ENCODE results near the gene FOXJ3. TPM values are rescaled to one million over a fixed set of nuclear protein-coding genes. Genes with fewer than 3 reads are reported as not detected.
A peak's percentile ranks its signal among the peaks of the same experiment; 100 is the strongest.

The FOXJ3 gene
- total and polyA plus RNA-seq, 2 donors (not counting 1 experiment from before 2014, with no cell fraction given), result 22.6 to 29.5 TPM

GRCh38 chr1:42219627-42220026 is 115.4 kb downstream of the FOXJ3 start:
- Histone ChIP-seq H3K9ac (ENCODE audit: insufficient read depth, low read length) (no peak overlapping the region), H3K4me1 (ENCODE audit: control insufficient read depth, extremely low read depth, insufficient read depth, low read length) (peaks cover under 1% of the 10 kb centered on the region), H3K27me3 (ENCODE audit: control insufficient read depth, insufficient read depth, low read length) (no peaks in the 10 kb centered on the region), H3K36me3 (ENCODE audit: control insufficient read depth, insufficient read depth, low read length) (peaks cover 1% of the 10 kb centered on the region), H3K27ac (ENCODE audit: insufficient read depth, low read length) (no peak overlapping the region), H3K4me3 (replicated peaks in 1 of 4; ENCODE audit: control extremely low read depth in 1 of 4, insufficient read depth in 1 of 4, low read depth in 3 of 4, low read length in 4 of 4) (no peak overlapping the region), H2AFZ (ENCODE audit: low read length) (no peak overlapping the region), H4K20me1 (ENCODE audit: control insufficient read depth, extremely low read depth, insufficient read depth, low read length) (no peaks in the 10 kb centered on the region), H3K79me2 (ENCODE audit: control insufficient read depth, insufficient read depth, low read length) (peaks cover 2% of the 10 kb centered on the region), H3K4me2 (ENCODE audit: extremely low read depth, insufficient read depth, low read length) (no peak overlapping the region), H3K9me3 (ENCODE audit: control insufficient read depth, insufficient read depth, low read depth, low read length) (no peaks in the 10 kb centered on the region)
- TF ChIP-seq CTCF (conservative IDR thresholded peaks at IDR 0.05 in 1 of 2, IDR thresholded peaks at IDR 0.05 in 1 of 2; ENCODE audit: low read depth in 1 of 2, low read length in 2 of 2) (no peak), EZH2 (IDR thresholded peaks at IDR 0.05; ENCODE audit: low read length, missing control alignments) (no peak)
- no peak for DNase-seq (ENCODE audit: low read depth in 2 of 2)

GRCh38 chr1:42214447-42214871 is 120.6 kb downstream of the FOXJ3 start:
- no peaks in the 10 kb centered on the region for H3K27me3 ChIP-seq (ENCODE audit: control insufficient read depth, insufficient read depth, low read length)
- H3K36me3 ChIP-seq (ENCODE audit: control insufficient read depth, insufficient read depth, low read length), result no peaks in the 10 kb centered on the region
- peak; percentile 79 to 87 for DNase-seq (ENCODE audit: low read depth in 2 of 2)
- peak overlapping the region; percentile 2 for H3K4me2 ChIP-seq (ENCODE audit: extremely low read depth, insufficient read depth, low read length)
- no peak overlapping the region for H3K4me3 ChIP-seq (replicated peaks in 1 of 4; ENCODE audit: control extremely low read depth in 1 of 4, insufficient read depth in 1 of 4, low read depth in 3 of 4, low read length in 4 of 4)
- H3K9me3 ChIP-seq (ENCODE audit: control insufficient read depth, insufficient read depth, low read depth, low read length), result no peaks in the 10 kb centered on the region
- no peak overlapping the region for H3K27ac ChIP-seq (ENCODE audit: insufficient read depth, low read length)
- no peaks in the 10 kb centered on the region for H3K79me2 ChIP-seq (ENCODE audit: control insufficient read depth, insufficient read depth, low read length)
- H3K9ac ChIP-seq (ENCODE audit: insufficient read depth, low read length), result no peak overlapping the region
- no peak overlapping the region for H2AFZ ChIP-seq (ENCODE audit: low read length)
- no peaks in the 10 kb centered on the region for H4K20me1 ChIP-seq (ENCODE audit: control insufficient read depth, extremely low read depth, insufficient read depth, low read length)
- peaks cover 20% of the 10 kb centered on the region for H3K4me1 ChIP-seq (ENCODE audit: control insufficient read depth, extremely low read depth, insufficient read depth, low read length)
- TF ChIP-seq CTCF (conservative IDR thresholded peaks at IDR 0.05 in 1 of 2, IDR thresholded peaks at IDR 0.05 in 1 of 2; ENCODE audit: low read depth in 1 of 2, low read length in 2 of 2), result no peak
- no peak for TF ChIP-seq EZH2 (IDR thresholded peaks at IDR 0.05; ENCODE audit: low read length, missing control alignments)

GRCh38 chr1:42211224-42211623 is 123.8 kb downstream of the FOXJ3 start:
- peak; percentile 5 to 39 for DNase-seq (ENCODE audit: low read depth in 2 of 2)
- Histone ChIP-seq H3K4me2 (ENCODE audit: extremely low read depth, insufficient read depth, low read length) (peak overlapping the region; percentile 11), H3K79me2 (ENCODE audit: control insufficient read depth, insufficient read depth, low read length) (peaks cover 8% of the 10 kb centered on the region), H3K4me3 (replicated peaks in 1 of 4; ENCODE audit: control extremely low read depth in 1 of 4, insufficient read depth in 1 of 4, low read depth in 3 of 4, low read length in 4 of 4) (no peak overlapping the region), H3K36me3 (ENCODE audit: control insufficient read depth, insufficient read depth, low read length) (no peaks in the 10 kb centered on the region), H3K27me3 (ENCODE audit: control insufficient read depth, insufficient read depth, low read length) (no peaks in the 10 kb centered on the region), H3K9ac (ENCODE audit: insufficient read depth, low read length) (no peak overlapping the region), H3K9me3 (ENCODE audit: control insufficient read depth, insufficient read depth, low read depth, low read length) (no peaks in the 10 kb centered on the region), H2AFZ (ENCODE audit: low read length) (no peak overlapping the region), H3K27ac (ENCODE audit: insufficient read depth, low read length) (peak overlapping the region; percentile 64), H3K4me1 (ENCODE audit: control insufficient read depth, extremely low read depth, insufficient read depth, low read length) (peaks cover 21% of the 10 kb centered on the region), H4K20me1 (ENCODE audit: control insufficient read depth, extremely low read depth, insufficient read depth, low read length) (no peaks in the 10 kb centered on the region)
- TF ChIP-seq EZH2 (IDR thresholded peaks at IDR 0.05; ENCODE audit: low read length, missing control alignments), result no peak
- TF ChIP-seq CTCF (conservative IDR thresholded peaks at IDR 0.05 in 1 of 2, IDR thresholded peaks at IDR 0.05 in 1 of 2; ENCODE audit: low read depth in 1 of 2, low read length in 2 of 2), result no peak
